Measurements from ENCODE around the gene ISM1. TPM values are rescaled to one million over a fixed set of nuclear protein-coding genes. Genes with fewer than 3 reads are reported as not detected.

The ISM1 gene
- total RNA-seq, 1 donor from 2014 or later = 4.1 TPM

DNA sequence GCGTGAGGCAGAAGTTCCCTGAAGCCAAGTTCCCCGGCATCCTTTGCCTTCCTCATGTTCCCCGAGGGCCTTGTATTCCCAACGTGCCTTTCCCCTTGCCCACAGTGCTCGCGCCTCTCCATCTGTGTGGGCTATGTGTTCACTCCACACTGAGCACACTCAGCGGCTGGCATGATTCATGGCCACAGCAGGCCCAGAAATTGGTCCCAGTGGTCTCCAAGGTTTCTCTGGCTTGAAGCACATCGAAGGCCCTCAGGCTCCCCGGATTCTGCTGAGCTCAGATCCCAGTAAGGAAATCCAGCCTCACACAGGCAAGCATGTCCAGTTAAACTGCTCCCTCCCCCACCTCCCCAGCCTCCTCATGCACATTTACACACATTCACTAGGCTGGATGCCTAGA lies 123.6 kb downstream of the ISM1 start:
- Histone ChIP-seq H3K27me3 (no peaks in the 10 kb centered on the region), H3K9me3 (no peaks in the 10 kb centered on the region), H3K4me3 (no peak overlapping the region), H3K27ac (no peak overlapping the region), H3K4me1 (peaks cover 4% of the 10 kb centered on the region), H3K36me3 (no peaks in the 10 kb centered on the region)
- DNase-seq (no peak), ATAC-seq (no peak)
- intact Hi-C loops (cut with DNase I) = no loop called here
- TF ChIP-seq, protein P1, sequence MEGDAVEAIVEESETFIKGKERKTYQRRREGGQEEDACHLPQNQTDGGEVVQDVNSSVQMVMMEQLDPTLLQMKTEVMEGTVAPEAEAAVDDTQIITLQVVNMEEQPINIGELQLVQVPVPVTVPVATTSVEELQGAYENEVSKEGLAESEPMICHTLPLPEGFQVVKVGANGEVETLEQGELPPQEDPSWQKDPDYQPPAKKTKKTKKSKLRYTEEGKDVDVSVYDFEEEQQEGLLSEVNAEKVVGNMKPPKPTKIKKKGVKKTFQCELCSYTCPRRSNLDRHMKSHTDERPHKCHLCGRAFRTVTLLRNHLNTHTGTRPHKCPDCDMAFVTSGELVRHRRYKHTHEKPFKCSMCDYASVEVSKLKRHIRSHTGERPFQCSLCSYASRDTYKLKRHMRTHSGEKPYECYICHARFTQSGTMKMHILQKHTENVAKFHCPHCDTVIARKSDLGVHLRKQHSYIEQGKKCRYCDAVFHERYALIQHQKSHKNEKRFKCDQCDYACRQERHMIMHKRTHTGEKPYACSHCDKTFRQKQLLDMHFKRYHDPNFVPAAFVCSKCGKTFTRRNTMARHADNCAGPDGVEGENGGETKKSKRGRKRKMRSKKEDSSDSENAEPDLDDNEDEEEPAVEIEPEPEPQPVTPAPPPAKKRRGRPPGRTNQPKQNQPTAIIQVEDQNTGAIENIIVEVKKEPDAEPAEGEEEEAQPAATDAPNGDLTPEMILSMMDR (IDR thresholded peaks at IDR 0.05) = no peak

DNA sequence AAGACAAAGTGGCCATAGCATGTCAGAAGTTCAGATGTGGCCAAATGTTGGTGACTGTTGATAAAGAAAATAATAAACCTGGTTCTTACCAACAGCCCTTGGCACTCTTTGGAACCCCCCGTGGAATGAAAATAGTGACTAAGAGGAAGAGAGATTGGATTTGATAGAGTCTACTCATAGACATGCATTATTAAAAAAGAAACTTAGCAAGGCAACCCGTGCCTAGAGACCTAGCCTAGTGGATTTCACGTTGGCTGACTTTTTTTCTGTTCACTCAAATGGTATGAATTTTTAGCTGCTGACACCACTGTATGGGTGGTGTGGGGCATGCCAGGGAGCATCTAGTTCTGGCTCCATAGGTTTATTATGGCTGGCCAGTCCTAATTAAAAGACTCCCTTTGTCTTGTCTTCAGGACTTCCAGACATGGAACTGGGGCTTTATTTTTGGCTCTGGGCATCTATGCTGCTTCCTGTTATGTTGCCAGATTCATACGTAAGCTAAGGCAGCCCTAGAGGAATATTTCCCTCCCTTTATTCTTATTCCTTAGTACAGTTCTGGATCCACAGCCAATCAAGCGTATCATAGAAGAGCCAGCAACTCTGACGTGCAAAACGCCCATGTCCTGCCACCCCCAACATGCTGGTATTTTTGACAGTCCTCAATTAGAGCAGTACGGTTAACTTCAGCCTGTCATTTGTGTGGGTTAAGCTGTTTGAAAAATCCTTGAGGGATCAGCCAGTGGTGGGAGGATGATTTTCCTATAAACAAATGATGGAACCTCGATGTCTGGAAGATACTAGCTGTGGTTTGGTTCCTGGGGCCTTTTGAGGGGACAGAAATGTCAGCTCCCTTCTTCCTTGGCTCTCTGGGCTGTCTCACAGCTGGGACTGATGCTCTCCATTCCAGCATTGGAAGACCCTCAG lies 127.5 kb downstream of the ISM1 start:
- TF ChIP-seq, protein P1 (IDR thresholded peaks at IDR 0.05) = no peak
- H3K27ac ChIP-seq = no peak overlapping the region
- DNase-seq = no peak
- H3K9me3 ChIP-seq = no peaks in the 10 kb centered on the region
- no peak for ATAC-seq
- no peaks in the 10 kb centered on the region for H3K4me1 ChIP-seq
- no peaks in the 10 kb centered on the region for H3K36me3 ChIP-seq
- H3K27me3 ChIP-seq = no peaks in the 10 kb centered on the region
- intact Hi-C loops (cut with DNase I) = no loop called here
- H3K4me3 ChIP-seq = no peak overlapping the region

DNA sequence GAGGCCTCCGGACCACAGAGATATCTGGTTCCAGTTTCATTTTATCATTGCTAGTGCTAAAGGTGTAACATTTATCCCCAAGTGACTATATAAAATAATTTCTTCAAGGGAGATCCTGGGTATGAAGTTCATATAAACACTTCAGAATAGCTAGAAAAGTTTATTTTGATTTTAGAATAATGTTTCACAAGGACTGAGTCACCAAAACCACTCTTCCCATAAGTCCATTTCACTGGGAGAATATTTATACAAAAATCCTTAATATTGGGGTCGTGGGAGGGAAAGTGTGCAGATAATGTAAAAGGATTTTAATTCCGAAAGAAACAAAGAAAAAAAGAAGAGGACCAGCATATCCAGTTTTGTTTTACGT lies 128.1 kb downstream of the ISM1 start:
- Histone ChIP-seq H3K27ac (no peak overlapping the region), H3K9me3 (no peaks in the 10 kb centered on the region), H3K4me1 (no peaks in the 10 kb centered on the region), H3K4me3 (no peak overlapping the region), H3K36me3 (no peaks in the 10 kb centered on the region), H3K27me3 (no peaks in the 10 kb centered on the region)
- DNase-seq (no peak), ATAC-seq (no peak)
- TF ChIP-seq, protein P1 (IDR thresholded peaks at IDR 0.05) = no peak
- intact Hi-C loops (cut with DNase I) = no loop called here

Other genes starting within 250 kb of the ISM1 start
- 35.3 TPM for gene SPTLC3, start 212.3 kb upstream of the ISM1 start, total RNA-seq

Data from upper lobe of right lung (tissue), 1 donor.